NCI-H2196 (cell line): Measurements from ENCODE around the gene IGHMBP2.
A peak's percentile ranks its signal among the peaks of the same experiment; 100 is the strongest.

Experiments used
- DNase-seq: peaks from one replicate; lab custom pipeline; 2025; ENCODE audit not compliant: unreplicated experiment; lab: John Stamatoyannopoulos, UW

IGHMBP2 gene

DNA sequence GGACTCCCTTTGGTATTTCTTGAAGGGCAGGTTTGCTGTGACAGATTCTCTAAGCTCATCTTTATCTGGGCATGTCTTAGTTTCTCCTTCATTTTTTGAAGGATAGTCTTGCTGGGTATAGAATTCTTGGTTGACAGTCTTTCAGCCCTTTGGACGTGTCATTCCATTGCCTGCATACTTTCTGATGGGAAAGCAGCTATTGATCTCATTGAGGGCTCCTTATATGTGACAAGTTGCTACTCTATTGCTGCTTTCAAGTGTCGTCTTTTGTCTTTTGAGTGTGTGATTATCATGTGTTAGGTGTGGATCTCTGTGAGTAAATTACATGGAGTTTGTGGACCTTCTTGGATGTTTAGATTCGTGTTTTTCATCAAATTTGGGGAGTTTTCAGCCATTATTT is 21.9 kb downstream of the IGHMBP2 start:
- DNase-seq = no peak

DNA sequence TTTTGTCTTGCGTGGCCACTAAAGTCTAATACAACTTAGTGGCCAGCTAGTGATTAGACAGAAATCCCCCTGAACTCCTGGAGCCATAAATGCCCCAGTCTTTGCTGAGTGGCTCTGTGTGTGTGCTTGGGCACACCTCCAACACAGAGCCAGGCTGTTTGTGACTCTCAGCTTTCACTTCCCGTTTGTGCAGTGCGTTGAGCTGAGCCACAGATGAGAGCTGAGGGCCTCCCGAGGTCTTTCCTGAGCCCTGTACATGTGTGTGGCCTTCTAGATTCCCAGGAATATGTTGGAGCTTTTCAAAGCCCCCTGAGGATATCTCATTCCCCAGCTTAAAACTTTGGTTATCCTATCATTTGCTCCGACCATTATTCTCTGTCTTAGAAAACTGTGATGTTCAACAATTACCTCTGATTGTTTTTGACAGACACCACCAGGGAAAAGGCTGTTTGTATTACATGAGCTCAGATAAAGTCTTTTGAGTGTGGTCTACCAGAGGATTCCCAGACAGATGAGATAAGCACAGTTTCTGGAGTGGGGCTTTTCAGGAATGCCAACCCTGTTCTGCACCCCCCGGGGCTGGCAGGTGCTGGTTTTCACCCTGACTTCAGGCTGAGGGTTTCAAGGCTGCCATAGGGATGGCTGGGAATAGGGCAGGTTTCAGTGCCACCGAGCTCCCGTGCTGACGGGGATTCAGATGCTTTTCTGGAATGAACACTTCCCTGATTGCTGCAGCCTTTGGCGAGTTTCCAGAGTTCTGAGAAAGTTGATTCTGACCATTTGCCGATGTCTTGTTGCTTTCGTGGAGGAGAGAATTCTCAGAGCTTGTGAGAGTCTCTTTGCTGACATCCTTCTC is 23.8 kb downstream of the IGHMBP2 start:
- DNase-seq = peak; percentile 14

DNA sequence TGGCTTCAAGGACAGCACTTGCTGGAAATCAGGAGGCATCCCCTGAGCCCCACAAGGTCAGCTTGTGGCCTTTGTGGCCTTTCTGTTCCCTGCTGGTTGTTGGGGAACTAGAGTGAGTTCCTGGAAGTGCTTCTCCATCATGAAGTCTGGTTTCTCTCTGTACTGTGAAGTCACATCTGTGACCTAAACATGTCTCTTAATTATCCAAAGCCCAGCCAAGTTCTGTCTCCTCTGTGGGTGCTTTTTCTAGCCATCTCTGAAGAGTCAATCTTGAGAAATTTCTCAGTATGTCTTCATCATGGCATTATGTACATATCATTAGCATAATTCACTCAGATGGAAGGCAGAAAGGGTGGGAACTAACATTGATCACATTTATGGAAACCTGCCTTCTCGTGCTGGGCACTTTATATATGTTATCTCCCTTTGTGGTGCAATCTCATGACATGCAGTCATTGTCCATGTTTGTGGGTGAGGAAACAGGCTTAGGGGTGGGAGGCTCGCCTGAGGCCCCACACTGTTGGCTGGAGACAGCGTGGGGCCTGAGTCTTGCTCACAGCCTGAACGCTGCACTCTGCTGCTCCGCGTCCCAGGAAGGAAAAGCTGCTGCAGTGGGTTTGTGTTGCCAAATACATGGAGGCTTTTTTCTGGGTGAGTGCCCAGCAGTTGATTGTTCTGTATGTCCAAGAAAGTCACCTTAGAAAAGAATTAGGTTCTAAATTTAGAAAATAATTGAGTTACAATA is 24.6 kb downstream of the IGHMBP2 start:
- DNase-seq = no peak

DNA sequence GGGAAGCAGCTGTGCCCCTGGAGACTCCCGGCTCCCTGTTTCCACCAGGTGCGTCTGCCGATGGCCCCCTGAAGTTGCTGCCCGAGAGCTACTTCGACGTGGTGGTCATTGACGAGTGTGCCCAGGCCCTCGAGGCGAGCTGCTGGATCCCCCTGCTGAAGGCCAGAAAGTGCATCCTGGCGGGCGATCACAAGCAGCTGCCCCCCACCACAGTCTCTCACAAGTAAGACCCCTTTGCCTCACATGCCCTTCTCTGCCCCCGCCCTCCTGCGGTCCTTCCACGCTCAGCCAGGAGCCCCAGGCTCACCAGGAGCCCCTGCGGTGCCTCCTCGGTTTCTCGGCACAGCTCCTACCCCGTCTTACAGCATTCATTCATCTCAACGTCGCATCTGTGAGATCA is 25.4 kb downstream of the IGHMBP2 start:
- DNase-seq = no peak

DNA sequence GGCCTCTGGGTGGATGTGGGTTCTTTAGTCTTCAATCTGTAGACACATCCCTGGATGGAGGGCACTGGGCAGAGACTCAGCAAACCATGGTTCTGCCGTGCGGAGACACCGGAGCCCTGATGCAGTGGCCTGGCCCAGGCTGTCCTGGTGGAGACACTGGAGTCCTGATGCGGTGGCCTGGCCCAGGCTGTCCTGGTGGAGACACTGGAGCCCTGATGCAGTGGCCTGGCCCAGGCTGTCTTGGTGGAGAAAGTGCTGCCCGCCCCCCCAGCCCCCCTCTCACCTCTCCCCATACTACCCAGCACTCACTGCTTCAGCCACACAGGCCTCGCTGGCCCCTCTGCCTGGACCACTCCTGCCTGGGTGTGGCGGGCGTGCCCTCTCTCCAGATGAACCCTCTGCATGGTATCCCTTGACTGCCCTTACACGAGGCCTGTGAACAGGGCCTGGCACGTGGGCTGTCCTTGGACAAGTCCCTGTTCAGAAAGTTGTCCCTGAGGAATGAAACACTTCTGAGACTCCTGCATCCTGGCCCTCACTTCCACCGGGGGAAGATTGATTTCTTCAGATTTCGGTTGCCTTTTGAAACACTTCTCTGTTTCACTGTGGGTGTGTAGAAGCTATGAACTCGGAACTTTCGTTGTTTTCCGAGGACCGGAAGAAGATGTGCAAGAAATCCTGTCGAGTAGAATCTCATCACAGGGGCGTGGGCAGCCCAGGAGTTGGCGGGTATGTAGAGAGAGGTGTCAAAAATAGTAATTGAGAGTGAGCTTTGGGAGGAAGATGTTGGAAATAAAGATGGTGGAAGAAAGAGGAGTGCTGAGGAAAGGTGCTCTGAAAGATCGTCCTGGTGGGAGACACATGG is 26.2 kb downstream of the IGHMBP2 start:
- no peak for DNase-seq

DNA sequence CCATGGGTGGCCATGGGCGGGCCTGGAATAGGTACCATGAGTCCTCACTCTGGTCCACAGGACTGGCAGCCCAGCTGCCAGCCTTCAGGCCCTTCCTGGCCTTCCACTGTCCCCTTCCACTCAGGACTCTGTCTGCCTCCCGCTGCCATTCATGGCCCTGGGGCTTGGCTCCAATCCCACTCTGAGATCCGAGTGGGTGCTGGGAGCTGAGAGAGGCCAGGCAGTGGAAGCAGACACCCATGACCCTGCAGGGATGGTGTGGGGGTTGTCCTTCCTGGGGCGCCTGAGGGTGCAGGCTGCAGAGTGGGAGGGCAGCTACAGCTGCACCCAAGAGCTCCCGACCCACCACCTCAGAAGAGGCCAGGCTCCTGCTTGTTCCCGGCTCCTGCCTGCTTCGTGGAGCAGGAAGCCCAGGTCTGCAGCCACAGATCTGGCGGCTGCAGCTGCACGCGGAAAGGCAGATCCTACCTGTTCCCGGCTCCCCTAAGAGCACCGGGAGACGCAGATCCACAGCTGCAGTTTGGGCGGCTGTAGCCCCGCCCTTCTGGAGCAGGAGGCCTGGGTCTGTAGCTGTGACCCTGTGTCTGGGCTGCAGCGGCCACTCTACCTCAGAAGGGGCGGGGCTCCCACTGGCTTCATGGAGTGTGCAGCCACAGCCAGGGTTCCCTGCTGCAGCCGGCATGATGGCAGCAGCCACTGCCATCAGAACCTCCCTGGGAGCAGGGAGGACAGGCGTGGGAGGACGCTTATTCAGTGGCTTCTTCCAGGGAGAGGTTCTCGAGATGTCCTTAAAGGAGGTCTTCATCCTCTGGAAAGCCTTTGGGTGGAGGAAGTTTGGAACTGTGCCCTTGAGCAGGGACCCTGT is 27.5 kb downstream of the IGHMBP2 start:
- DNase-seq = no peak

DNA sequence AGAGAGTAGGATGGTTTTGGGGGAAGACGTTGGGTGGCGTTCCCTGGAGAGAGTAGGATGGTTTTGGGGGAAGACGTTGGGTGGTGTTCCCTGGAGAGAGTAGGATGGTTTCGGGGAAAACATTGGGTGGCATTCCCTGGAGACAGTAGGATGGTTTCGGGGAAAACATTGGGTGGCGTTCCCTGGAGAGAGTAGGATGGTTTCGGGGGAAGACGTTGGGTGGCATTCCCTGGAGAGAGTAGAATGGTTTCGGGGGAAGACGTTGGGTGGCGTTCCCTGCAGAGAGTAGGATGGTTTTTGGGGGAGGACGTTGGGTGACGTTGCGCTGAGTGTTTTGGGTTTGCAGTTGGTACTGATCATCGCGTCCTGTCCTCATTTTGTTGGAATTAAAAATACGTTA is 28.2 kb downstream of the IGHMBP2 start:
- no peak for DNase-seq

DNA sequence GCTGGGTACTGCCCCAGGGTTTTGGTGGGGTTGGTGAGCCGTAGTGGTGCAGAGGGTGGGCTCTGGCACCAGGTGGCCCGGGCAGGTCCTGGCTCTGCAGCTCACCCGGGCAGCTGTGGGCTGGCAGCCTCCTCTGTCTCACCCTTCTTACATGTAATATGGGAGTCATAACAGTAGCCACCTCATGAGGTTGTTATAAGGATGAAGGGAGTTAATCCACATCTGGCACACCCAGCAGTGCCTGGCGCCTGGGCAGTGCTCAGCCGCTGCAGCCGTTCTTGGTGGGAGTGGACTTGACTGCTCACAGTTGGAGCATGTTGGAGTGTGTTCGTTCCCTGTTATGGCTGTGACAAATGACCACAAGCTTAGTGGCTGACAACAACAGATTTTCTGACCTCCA is 28.7 kb downstream of the IGHMBP2 start:
- DNase-seq = no peak

DNA sequence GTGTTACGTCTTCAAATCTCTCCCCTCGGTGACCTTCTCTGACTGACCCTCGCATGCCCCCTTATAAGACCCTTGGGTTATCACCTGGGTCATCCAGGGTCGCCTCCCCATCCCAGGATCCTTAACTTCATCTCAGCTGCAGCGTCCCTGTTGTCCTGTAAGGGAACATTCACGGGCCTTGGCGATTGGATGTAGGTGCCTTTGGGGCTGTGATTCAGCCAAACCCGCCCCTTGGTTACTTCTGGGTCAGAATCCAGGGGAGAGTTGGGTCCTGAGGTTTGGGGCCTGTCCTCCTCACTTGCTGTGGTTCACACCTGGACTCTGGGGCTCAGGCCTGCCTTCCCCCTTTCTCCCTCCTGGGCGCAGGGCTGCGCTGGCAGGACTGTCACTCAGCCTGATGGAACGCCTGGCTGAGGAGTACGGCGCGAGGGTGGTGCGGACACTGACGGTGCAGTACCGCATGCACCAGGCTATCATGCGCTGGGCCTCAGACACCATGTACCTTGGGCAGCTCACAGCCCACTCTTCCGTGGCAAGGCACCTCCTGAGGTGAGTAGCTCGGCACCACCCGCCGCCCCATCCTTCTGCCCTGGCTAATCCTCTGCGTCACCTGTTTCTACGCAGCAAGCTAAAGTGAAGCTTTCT is 29.4 kb downstream of the IGHMBP2 start:
- no peak for DNase-seq

DNA sequence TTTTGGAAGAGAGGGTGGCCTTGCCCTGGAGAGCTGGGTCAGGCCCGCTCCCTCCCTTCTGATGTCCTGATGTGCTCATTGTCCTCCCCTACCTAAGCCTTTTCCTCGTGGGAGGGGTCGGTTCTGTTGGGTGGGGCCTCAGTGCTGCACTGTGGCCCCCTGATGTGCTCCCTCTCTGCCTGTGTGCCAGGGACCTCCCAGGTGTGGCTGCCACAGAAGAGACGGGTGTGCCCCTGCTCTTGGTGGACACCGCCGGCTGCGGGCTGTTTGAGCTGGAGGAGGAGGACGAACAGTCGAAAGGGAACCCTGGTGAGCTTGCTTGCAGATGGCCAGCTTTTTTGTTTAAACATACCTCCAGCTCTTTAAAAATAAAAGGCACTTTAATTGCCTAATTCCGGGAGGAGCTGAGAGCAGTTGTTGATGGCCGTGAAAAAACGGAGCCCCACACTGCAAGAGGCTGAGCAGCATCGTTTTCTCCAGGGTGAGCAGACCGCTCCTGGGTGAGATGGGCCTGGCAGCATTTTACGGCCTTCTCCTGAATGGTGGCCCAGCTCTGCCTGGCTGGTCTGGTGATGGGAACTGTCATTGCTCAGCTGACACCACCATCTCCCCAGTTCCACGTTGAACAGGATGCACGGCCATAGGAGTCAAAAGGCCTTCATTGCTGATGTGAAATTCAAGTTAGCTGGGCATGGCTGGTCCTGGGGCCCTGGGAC is 30.1 kb downstream of the IGHMBP2 start:
- DNase-seq = no peak

DNA sequence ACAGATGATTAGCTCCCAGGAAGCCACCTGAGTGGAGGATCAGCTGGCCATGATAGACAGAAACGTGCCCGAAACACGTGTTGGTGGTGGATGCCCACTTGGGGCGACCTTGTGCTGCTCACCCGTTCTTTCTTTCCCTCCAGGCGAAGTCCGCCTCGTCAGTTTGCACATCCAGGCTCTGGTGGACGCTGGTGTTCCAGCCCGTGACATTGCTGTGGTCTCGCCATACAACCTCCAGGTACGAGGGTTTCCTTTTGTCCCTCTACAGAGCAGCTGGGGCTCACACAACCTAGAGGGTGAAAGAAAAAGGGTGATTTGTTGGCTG is 30.6 kb downstream of the IGHMBP2 start:
- DNase-seq = no peak

DNA sequence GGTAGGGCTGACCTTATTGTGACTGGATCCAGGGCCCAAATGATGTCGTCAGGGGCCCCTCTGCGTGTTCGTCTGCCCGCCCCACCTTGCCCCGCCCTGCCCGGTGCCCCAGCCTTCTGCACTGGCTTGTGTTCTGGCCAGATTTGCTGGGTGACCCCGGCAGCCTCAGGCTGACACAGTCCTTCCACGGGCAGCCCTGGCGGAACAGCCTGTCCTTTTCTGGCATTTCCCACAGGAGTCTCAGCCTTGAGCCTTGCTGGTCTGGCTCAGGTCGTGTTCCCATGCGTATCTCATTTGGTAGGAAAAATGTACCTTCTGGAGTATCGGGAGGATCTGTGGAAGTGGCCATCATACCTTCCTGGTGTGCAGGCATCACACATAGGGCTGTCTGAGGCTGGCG is 31.0 kb downstream of the IGHMBP2 start:
- DNase-seq = no peak

DNA sequence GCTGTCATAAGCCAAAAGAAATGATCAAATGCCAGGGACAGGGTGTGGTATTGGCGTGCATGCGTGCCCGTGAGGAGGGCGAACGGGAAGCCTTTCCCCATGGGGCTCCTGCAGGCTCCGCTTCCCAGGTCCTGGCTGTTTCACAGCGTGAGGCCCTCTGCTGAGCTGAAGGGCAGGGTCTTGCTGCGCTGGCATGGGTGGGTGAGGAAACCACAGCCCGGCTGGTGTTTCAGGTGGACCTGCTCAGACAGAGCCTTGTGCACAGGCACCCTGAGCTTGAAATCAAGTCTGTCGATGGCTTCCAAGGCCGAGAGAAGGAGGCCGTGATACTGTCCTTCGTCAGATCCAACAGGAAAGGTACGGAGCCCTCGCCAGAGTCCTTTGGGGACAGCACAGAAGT is 31.4 kb downstream of the IGHMBP2 start:
- DNase-seq = no peak

DNA sequence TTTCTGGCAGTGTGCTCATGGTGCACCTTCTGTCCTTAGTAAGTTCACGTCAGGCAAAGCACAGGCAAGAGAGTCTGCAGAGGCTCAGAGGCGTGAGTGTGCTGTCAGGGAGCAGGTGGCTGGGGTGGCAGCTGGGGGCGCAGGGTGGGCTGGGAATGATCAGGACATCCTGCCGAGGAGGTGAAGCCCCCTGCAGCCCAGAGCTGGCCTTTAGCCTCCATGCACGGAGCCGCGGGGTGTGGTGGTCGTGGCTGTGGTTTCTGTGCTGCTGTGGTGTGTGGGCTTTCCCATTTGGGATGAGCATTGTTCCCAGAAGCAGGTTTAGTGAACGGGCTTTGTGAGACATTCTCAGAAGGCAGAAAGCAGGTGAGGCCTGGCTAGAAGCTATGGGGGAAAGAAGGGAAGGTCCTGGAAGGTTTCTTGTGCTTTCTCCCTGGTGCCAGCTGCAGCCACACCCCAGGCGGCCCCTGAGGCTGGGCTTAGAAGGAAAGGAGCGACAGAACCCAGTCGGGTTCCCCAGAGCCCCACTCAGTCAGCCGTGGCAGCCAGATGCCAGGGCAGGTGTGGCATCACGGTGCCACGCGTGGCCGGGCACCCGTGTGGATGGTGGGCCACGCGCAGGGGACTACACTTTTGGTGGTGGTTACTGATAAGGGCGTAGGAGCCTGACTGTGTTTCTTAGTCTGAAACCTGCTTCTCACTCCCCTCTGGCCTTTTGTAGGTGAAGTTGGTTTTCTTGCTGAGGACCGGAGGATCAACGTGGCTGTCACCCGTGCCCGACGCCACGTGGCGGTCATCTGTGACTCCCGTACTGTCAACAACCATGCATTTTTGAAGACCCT is 32.0 kb downstream of the IGHMBP2 start:
- no peak for DNase-seq

DNA sequence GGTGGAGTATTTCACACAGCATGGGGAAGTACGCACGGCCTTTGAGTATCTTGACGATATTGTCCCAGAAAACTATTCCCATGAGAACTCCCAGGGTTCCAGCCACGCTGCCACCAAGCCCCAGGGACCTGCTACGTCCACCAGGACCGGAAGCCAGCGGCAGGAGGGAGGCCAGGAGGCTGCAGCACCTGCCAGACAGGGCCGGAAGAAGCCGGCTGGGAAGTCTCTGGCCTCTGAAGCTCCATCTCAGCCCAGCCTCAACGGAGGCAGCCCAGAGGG is 32.6 kb downstream of the IGHMBP2 start:
- DNase-seq = no peak

DNA sequence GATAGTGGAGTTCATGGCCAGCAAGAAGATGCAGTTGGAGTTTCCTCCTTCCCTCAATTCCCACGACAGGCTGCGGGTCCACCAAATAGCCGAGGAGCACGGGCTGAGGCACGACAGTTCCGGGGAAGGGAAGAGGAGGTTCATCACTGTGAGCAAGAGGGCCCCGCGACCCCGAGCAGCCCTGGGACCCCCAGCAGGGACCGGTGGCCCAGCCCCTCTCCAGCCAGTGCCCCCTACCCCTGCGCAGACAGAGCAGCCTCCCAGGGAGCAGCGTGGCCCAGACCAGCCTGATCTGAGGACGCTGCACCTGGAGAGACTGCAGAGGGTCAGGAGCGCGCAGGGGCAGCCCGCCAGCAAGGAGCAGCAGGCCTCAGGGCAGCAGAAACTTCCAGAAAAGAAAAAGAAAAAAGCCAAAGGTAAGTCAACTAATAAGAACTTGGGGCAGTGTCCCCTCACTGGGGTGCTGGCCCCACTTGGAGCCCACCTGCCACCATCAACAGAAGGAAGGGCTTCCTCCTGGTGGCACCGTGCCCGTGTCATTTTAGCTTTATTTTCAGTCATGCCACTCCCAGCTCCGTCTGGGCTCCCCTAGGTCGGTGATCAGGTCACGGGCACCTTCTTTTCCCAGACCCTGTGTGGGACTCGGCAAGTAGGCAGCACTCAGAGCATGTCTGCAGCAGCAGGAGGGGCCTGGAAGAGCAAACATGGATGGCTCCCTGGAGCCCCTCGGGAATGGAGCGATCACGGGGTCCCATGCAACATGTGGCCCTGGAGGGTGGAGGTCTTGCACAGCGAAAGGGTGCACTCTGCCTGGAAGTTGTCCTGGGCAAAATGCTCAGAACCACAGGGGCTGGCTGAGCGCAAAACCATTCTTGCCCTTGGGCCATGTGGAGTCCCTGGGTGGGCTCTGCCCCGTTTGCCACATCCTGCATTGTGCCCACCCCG is 33.3 kb downstream of the IGHMBP2 start:
- DNase-seq = no peak

DNA sequence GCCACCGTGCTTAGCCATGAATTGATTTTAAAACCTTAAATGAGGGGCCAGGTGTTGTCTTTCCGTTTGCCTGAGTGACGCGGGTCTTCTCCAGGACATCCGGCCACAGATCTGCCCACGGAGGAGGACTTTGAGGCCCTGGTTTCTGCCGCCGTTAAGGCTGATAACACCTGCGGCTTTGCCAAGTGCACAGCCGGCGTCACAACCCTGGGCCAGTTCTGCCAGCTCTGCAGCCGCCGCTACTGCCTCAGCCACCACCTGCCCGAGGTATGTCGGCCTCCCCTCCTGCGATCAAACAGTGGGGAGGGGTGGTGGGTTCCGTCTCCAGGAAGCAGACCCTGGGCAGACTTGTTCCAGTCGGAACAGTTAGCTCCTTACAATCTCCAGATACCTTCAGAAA is 34.4 kb downstream of the IGHMBP2 start:
- no peak for DNase-seq
